GM12874 (cell line): ENCODE measurements around the gene SURF2.

Source experiments
- CTCF ChIP-seq: IDR thresholded peaks from 2 replicates; pipeline ENCODE4 v1.5.1; 2011; ENCODE audit warnings: low read depth, mild to moderate bottlenecking, control low read depth, low read length, moderate library complexity; ENCODE audit not compliant: insufficient read depth

Gene SURF2

GRCh38 chr9:133408042-133408441 is 51.7 kb downstream of the SURF2 start:
- TF ChIP-seq CTCF, result no peak
